NCI-H774 (cell line): ENCODE results near the gene DAB2IP.
"Not testable (repeated sequence)": the region's sequence is repeated elsewhere in the genome, so short reads cannot be mapped to it uniquely, and the experiment has no call there.

Source experiments
- DNase-seq: peaks from one replicate; lab custom pipeline; 2025; lab: John Stamatoyannopoulos, UW

Gene DAB2IP

DNA sequence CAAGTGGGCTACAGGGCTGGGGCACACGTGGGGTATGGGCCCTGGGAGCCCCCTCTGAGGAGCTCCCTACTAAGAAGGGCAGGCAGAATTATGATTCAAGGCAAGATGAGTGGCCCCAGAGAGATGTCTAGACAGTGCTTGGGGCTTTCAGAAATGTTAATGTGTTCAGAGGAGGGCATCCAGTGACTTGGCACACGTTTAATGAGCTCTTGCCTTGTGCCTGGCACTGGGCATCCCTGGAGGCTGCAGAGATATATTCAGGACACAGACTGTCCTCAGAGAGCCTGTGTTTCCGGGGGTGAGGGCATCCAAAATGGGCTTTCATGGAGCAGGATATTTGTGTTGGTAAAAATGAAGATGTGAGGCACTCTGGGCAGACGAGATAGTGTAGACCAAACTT is 25.4 kb upstream of the DAB2IP start:
- no peak for DNase-seq

GRCh38 chr9:121627427-121627826 is 24.0 kb upstream of the DAB2IP start:
- no peak for DNase-seq

GRCh38 chr9:121628401-121628800 is 23.0 kb upstream of the DAB2IP start:
- DNase-seq = no peak

DNA sequence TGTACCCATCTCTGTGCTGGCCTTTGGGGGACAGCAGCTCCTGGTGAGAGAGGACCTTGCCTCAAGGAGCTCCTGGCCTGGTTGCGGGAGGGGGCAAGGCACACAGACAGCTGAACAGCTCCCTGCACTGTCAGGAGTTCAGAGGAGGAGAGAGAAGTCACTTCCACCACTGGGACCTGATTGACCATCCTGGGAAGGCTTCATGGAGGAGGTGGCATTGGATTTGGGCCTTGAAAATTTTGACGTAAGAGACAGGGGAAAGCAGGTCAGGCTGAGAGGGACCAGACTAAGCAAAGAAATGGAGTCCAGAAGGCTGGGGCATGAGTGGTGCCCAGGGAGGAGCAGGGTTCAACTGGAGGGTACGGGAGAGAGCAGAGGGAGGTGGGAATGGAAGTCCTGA is 20.3 kb upstream of the DAB2IP start:
- no peak for DNase-seq

- no peak for DNase-seq
These were observed 19.4 kb upstream of the DAB2IP start for GRCh38 chr9:121631978-121632418.

- no peak for DNase-seq
These were observed 18.2 kb upstream of the DAB2IP start for GRCh38 chr9:121633119-121633714.

DNA sequence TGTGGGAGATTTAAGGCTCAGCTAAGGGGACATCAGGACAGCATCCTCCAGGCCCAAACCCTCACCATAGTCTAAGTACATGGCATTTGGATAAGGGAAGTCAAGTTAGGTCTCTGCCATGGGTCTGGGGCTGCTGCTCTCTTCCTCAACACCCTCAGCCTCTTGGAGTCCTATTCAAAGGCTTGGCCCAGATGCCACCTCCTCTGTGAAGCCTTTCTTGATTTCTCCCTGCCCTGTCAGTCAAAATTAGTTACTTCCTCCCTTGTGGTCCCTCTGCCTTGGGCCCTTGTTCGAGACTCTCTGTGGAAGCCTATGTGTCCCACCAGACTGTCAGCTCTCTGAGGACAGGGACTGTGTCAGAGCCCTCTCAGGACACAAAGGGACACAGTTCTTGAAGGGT is 17.7 kb upstream of the DAB2IP start:
- DNase-seq = no peak

- DNase-seq = no peak
These were observed 16.8 kb upstream of the DAB2IP start for GRCh38 chr9:121634329-121635261.

- DNase-seq = no peak
These were observed 16.0 kb upstream of the DAB2IP start for GRCh38 chr9:121635300-121635876.

- no peak for DNase-seq
These were observed 15.0 kb upstream of the DAB2IP start for GRCh38 chr9:121636341-121636865.

GRCh38 chr9:121636978-121637712 is 14.3 kb upstream of the DAB2IP start:
- no peak for DNase-seq

DNA sequence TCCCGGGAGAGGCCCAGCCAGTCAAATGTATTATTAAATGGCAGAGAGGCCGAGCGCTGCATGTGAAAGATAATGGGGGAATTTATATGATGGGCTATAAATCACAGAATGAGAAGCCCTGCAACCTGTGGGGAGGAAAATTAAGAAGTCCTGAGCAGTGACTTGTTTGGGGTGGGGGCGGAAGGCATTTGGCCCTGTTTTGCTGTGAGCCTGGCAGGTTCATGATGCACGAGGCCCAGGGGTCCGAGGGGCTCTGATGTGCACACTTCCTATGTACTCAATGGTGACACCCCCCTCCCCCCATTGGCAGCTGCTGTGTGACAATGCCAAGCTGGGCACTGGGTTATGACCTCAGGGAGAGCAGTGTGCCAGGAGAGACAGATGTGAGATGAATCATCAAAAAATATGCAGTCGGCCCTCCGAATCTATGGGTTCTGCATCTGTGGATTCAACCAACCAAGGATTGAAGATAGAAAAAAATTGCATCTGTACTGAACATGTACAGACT is 13.7 kb upstream of the DAB2IP start:
- DNase-seq = no peak

DNA sequence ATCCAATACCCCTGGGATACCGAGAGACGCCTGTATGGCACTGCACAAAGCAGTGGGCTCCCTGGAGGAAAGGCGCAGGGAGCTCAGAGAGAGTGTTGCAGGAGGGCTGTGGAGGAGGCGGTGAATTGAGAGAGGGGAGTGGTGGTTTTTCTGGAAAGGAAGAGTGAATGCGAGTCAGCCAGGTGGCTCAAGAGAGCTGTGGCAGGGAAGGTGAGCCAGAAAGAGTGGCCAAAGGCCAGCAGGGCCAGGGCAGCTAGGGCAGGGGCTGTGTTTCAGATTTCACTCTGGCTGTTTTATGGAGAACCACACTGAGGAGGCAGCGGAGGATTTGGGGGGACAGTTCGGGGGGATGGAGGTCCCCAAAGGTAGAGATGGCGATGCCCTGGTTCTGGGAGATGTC is 13.0 kb upstream of the DAB2IP start:
- DNase-seq = no peak

- DNase-seq = no peak
These were observed 12.4 kb upstream of the DAB2IP start for GRCh38 chr9:121638901-121639592.

DNA sequence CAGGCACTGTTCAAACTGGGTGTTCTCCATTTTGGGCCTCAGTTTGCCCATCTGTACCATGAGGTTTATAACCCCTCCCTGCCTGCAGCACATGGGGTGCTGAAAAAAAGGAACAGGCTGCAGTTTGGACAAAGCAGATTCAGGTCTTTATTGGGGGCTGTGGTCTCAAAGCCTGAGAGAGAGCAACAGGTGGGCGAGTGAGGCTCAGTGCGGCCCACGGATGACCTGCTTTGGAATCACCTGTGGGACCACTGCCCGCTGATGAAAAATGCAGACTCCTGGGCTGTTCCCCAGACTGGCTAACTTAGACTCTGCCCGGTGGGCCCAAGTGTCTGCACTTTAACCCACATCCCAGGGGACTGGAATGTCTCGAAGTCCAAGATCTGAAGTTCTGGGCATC is 11.8 kb upstream of the DAB2IP start:
- no peak for DNase-seq

- no peak for DNase-seq
These were observed 11.4 kb upstream of the DAB2IP start for GRCh38 chr9:121640076-121640475.

- DNase-seq = no peak
These were observed 10.8 kb upstream of the DAB2IP start for GRCh38 chr9:121640491-121641223.

- no peak for DNase-seq
These were observed 10.2 kb upstream of the DAB2IP start for GRCh38 chr9:121641224-121641611.

GRCh38 chr9:121642758-121643157 is 8.7 kb upstream of the DAB2IP start:
- DNase-seq = no peak

DNA sequence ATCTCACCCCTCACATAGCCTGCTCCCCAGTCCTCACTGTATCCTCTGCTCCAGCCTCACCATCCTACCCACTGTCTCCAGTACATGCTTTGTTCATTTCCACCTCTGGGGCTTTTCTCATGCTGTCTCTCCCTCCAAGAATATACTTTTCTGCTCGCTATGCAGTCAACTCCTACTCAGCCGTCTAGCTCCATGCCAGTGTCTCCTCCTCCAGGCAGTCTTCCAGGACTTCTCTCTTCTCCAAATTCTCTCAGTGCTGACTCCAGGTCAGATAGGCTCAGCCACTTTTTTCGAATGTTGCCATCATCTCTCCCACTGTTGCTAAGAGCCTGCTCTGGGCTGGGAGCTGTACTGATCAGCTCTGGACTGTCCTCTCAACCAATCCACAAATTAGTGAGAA is 8.0 kb upstream of the DAB2IP start:
- DNase-seq = no peak

GRCh38 chr9:121644040-121644439 is 7.4 kb upstream of the DAB2IP start:
- not testable (repeated sequence) for DNase-seq
